HepG2 (cell line): Measurements from ENCODE around the gene BEAN1. TPM values are rescaled to one million over a fixed set of nuclear protein-coding genes. Genes with fewer than 3 reads are reported as not detected.

Source experiments
- CC2D1A ChIP-seq: sonication (generic); formaldehyde crosslinking; IDR thresholded peaks from 2 replicates; pipeline ENCODE4 v1.8.1; 2023; ENCODE audit warnings: mild to moderate bottlenecking, missing genetic modification reagents
- CCAR2 ChIP-seq: fragments of 200-400 bp; formaldehyde crosslinking; optimal IDR thresholded peaks from 2 replicates; pipeline ENCODE3; 2018; ENCODE audit warnings: low read depth, mild to moderate bottlenecking, low read length, moderate library complexity
- HOXA9 ChIP-seq: sonication (generic); formaldehyde crosslinking; IDR thresholded peaks from 2 replicates; pipeline ENCODE4 v1.8.1; 2022; ENCODE audit warnings: missing genetic modification reagents, mild to moderate bottlenecking, moderate library complexity, borderline replicate concordance
- MTERF4 ChIP-seq: sonication (generic); formaldehyde crosslinking; IDR thresholded peaks from 2 replicates; pipeline ENCODE4 v1.8.0; 2023; ENCODE audit warnings: mild to moderate bottlenecking, missing genetic modification reagents
- PITX1 ChIP-seq: sonication (generic); formaldehyde crosslinking; IDR thresholded peaks from 2 replicates; pipeline ENCODE4 v1.5.1; 2020; ENCODE audit warnings: mild to moderate bottlenecking, missing genetic modification reagents
- SAFB2 ChIP-seq: sonication (generic); formaldehyde crosslinking; IDR thresholded peaks from 2 replicates; pipeline ENCODE4 v1.5.1; 2020; ENCODE audit warnings: missing genetic modification reagents, low read depth, mild to moderate bottlenecking, borderline replicate concordance
- SALL2 ChIP-seq: sonication (generic); formaldehyde crosslinking; IDR thresholded peaks from 2 replicates; pipeline ENCODE4 v1.8.1; 2023; ENCODE audit warnings: mild to moderate bottlenecking, missing genetic modification reagents, inconsistent platforms
- SOX6 ChIP-seq, 2 experiments: fragments of 450-650 bp in 1 of 2; sonication (generic) in 1 of 2; formaldehyde crosslinking in 1 of 2; IDR thresholded peaks; 2 replicates each; pipeline versions ENCODE4 v1.4.0 to v1.6.1; 2017 to 2020; ENCODE audit warnings: antibody characterized with exemption in 1 of 2, mild to moderate bottlenecking in 1 of 2, missing genetic modification reagents in 1 of 2
- U2AF1 ChIP-seq: fragments of 200-400 bp; formaldehyde crosslinking; optimal IDR thresholded peaks from 2 replicates; pipeline ENCODE3; 2017; ENCODE audit warnings: mild to moderate bottlenecking, low read depth, low read length
- ZNF326 ChIP-seq: sonication (generic); formaldehyde crosslinking; IDR thresholded peaks from 2 replicates; pipeline ENCODE4 v1.4.0; 2020; ENCODE audit warnings: missing genetic modification reagents, borderline replicate concordance
- ZNF329 ChIP-seq: sonication (generic); formaldehyde crosslinking; IDR thresholded peaks from 2 replicates; pipeline ENCODE4 v1.9.0; 2021; ENCODE audit warnings: low read depth, mild to moderate bottlenecking, missing genetic modification reagents
- ZNF367 ChIP-seq: sonication (generic); formaldehyde crosslinking; IDR thresholded peaks from 2 replicates; pipeline ENCODE4 v1.4.0; 2020; ENCODE audit warnings: missing genetic modification reagents, borderline replicate concordance
- ZNF546 ChIP-seq: sonication (generic); formaldehyde crosslinking; conservative IDR thresholded peaks from 2 replicates; pipeline ENCODE4 v1.8.1; 2023; ENCODE audit warnings: mild to moderate bottlenecking, missing genetic modification reagents
- ZNF589 ChIP-seq: sonication (generic); formaldehyde crosslinking; conservative IDR thresholded peaks from 2 replicates; pipeline ENCODE4 v1.8.0; 2022; ENCODE audit warnings: mild to moderate bottlenecking, moderate library complexity, missing genetic modification reagents
- ZNF597 ChIP-seq: sonication (generic); formaldehyde crosslinking; IDR thresholded peaks from 2 replicates; pipeline ENCODE4 v1.5.0; 2020; ENCODE audit warnings: missing genetic modification reagents
- ZNF703 ChIP-seq: sonication (generic); formaldehyde crosslinking; IDR thresholded peaks from 2 replicates; pipeline ENCODE4 v1.5.1; 2020; ENCODE audit warnings: missing genetic modification reagents, mild to moderate bottlenecking, moderate library complexity, borderline replicate concordance
- polyA plus RNA-seq, 8 experiments: library from polyadenylated mRNA; depleted of rRNA in 3 of 8; stranded (reverse) in 7 of 8; unstranded in 1 of 8; fragments of >200 nt; fragmentation: Illumina TruSeq in 4 of 8; extraction: Trizol in 4 of 8; gene quantifications; 2 replicates each; pipeline versions ENCODE4 v1.2.1 to v1.2.3, GENCODE V29; 2011 to 2016; ENCODE audit warnings: low read depth in 4 of 8, missing spikeins in 1 of 8, mixed read lengths in 1 of 8; ENCODE audit not compliant: insufficient read depth in 1 of 8
- total RNA-seq, 5 experiments: library from RNA; depleted of rRNA; stranded (reverse); fragments of >200 nt; fragmentation: Illumina TruSeq; extraction: Trizol; gene quantifications; 2 replicates each; pipeline ENCODE4 v1.2.3, GENCODE V29; 2016; ENCODE audit warnings: low read depth in 1 of 5
- TF ChIP-seq, protein P1 (sequence below): sonication (generic); formaldehyde crosslinking; IDR thresholded peaks from 2 replicates; pipeline ENCODE4 v1.4.0; 2020; ENCODE audit warnings: missing genetic modification reagents, low read depth, mild to moderate bottlenecking, borderline replicate concordance
- TF ChIP-seq, protein P2 (sequence below): sonication (generic); formaldehyde crosslinking; conservative IDR thresholded peaks from 2 replicates; pipeline ENCODE4 v1.8.0; 2022; ENCODE audit warnings: missing genetic modification reagents

BEAN1 gene
- total and polyA plus RNA-seq, 2 of the 13 experiments (the other 11 are each of a cell fraction or from before 2014, with no cell fraction given) = 0.53 to 1.4 TPM

DNA sequence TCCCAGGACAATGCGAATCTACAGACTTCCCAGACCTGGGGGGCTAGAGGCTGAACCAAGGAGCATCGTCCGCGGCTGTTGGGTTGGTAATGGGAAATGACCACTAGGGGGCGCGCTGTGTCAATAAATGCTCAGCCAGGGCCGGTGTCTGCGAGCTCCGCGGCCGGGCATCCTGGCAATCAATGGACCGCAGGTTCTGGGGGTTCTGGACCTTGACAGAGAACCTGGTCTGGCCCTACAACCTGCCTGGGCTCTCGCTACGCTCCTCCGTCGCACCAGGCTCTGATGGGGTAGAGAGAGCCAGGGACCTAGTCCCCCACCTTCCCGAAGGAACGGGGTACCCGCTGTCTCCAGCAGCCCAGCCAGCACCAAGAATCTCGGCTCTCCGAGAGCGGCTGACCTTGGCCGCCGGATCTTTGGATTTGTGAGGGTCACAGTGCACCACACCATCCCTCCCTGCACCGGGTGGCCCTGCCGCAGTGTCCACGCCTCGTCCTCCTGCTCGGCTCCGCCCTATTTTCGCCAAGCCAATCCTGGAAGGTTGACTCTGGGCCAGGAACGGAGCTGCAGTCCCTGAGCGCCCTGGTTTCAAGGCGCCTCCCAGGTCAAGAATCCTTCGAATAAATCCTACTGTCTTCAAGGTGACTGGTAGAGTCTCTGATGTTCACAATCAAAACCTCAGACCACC lies 20.4 kb upstream of the BEAN1 start (continued):
- TF ChIP-seq ZNF703 (CRISPR knock-in tag) = no peak
- no peak for TF ChIP-seq ZNF589 (CRISPR knock-in tag)
- peak; percentile 50; the same call in 1 of the 2 replicates for TF ChIP-seq SALL2
- TF ChIP-seq, protein P1, sequence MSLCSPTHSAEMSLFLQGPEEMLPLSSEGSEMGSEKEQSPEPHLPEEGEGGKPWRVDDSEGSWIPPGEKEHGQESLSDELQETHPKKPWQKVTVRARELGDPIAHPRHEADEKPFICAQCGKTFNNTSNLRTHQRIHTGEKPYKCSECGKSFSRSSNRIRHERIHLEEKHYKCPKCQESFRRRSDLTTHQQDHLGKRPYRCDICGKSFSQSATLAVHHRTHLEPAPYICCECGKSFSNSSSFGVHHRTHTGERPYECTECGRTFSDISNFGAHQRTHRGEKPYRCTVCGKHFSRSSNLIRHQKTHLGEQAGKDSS (CRISPR knock-in tag) = peak; percentile 70; the same call in 1 of the 2 replicates
- TF ChIP-seq PITX1 = peak; percentile 90
- no peak for TF ChIP-seq CCAR2
- TF ChIP-seq ZNF546 (CRISPR knock-in tag) = no peak
- TF ChIP-seq ZNF329 (CRISPR knock-in tag) = no peak; the same call in 1 of the 2 replicates
- no peak for TF ChIP-seq ZNF326 (CRISPR knock-in tag)
- no peak for TF ChIP-seq HOXA9
- TF ChIP-seq U2AF1 = no peak
- TF ChIP-seq, protein P2, sequence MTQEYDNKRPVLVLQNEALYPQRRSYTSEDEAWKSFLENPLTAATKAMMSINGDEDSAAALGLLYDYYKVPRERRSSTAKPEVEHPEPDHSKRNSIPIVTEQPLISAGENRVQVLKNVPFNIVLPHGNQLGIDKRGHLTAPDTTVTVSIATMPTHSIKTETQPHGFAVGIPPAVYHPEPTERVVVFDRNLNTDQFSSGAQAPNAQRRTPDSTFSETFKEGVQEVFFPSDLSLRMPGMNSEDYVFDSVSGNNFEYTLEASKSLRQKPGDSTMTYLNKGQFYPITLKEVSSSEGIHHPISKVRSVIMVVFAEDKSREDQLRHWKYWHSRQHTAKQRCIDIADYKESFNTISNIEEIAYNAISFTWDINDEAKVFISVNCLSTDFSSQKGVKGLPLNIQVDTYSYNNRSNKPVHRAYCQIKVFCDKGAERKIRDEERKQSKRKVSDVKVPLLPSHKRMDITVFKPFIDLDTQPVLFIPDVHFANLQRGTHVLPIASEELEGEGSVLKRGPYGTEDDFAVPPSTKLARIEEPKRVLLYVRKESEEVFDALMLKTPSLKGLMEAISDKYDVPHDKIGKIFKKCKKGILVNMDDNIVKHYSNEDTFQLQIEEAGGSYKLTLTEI = no peak
- TF ChIP-seq ZNF367 (CRISPR knock-in tag) = no peak
- TF ChIP-seq ZNF597 (CRISPR knock-in tag) = no peak
- TF ChIP-seq SOX6 (IDR thresholded peaks at IDR 0.05) = no peak
- TF ChIP-seq SOX6 (CRISPR knock-in tag; IDR thresholded peaks at IDR 0.05) = peak; percentile 85
- TF ChIP-seq MTERF4 (CRISPR knock-in tag) = no peak
- TF ChIP-seq CC2D1A (CRISPR knock-in tag) = no peak
- no peak; the same call in 1 of the 2 replicates for TF ChIP-seq SAFB2
